Neural crest cell (in vitro differentiated cells): ENCODE measurements around the gene E2F6. TPM values are rescaled to one million over a fixed set of nuclear protein-coding genes. Genes with fewer than 3 reads are reported as not detected.

ENCODE experiments used
- DNase-seq: peaks from one replicate; pipeline ENCODE4 v3.0.0; 2021; ENCODE audit warnings: low read depth, mixed read lengths, low spot score
- H3K27ac Mint-ChIP-seq: one replicate; pipeline ENCODE4 v1.8.0; 2021; ENCODE audit warnings: mild to moderate bottlenecking, mixed read lengths; ENCODE audit not compliant: unreplicated experiment
- H3K27me3 Mint-ChIP-seq: 2 replicates; pipeline ENCODE4 v1.8.0; 2021; ENCODE audit warnings: low read depth, mild to moderate bottlenecking, mixed read lengths
- H3K36me3 Mint-ChIP-seq: 2 replicates; pipeline ENCODE4 v1.8.0; 2021; ENCODE audit warnings: low read depth, mild to moderate bottlenecking, mixed read lengths
- H3K4me1 Mint-ChIP-seq: 2 replicates; pipeline ENCODE4 v1.8.0; 2021; ENCODE audit warnings: mixed read lengths
- H3K4me3 Mint-ChIP-seq: one replicate; pipeline ENCODE4 v1.8.0; 2021; ENCODE audit warnings: mild to moderate bottlenecking, mixed read lengths
- H3K9me3 Mint-ChIP-seq: 2 replicates; pipeline ENCODE4 v1.8.0; 2021; ENCODE audit warnings: mixed read lengths
- total RNA-seq: library from RNA; stranded (reverse); gene quantifications from 2 replicates; pipeline ENCODE4 v1.2.1, GENCODE V29; 2021
- TF ChIP-seq, protein P1 (sequence below): fragments of 200-600 bp; sonication (generic); conservative IDR thresholded peaks from 2 replicates; pipeline ENCODE4 v1.5.0; 2021; ENCODE audit warnings: antibody characterized with exemption, mild to moderate bottlenecking

E2F6 gene
- total RNA-seq, 1 donor from 2014 or later, result 28.5 TPM

DNA sequence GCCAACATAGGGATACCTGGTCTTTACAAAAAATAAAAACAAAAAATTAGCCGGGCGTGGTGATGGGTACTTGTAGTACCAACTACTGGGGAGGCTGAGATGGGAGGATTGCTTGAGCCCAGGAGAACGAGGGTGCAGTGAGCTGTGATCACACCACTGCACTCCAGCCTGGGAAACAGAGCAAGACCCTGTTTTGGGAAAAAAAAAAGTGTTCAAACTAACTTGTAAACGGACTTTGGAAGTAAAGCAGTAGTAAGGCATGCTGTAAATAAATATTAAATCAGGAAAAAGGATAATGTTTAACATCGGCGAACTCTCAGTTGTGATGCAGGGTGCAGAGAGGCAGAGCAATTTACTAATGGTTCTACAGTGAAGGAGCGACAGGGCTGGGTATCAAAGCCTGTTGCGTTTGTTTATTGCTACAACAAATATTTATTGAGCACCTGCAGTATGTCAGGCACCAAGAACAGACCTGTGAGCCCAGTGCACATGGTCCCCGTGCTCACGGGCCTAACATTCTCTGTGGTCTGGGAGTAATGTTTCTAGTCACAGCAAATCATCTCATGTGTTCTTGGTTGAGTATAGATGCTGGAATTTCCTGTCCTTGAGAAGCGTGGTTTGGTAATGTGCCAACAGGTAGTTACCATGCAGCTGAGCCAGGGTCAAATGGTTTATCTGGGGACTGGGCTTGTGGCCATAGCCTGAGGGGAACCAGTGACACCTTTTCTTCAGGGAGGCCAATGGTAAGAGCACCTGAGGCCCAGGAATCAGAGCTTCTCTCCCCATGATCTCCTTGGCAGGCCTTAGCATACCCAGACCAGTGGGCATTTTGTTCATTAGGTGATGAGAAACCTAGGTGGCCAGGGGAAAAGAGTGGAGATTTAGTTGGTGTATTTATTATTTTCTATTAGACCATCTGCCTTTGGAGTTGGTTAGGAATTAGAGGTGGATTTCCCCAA, 40.0 kb upstream of the E2F6 start:
- Mint-ChIP-seq H3K27ac (no peak overlapping the region), H3K4me3 (no peak overlapping the region), H3K36me3 (peaks cover 18% of the 10 kb centered on the region), H3K9me3 (peaks cover 8% of the 10 kb centered on the region), H3K27me3 (no peaks in the 10 kb centered on the region), H3K4me1 (peaks cover 49% of the 10 kb centered on the region)
- TF ChIP-seq, protein P1, sequence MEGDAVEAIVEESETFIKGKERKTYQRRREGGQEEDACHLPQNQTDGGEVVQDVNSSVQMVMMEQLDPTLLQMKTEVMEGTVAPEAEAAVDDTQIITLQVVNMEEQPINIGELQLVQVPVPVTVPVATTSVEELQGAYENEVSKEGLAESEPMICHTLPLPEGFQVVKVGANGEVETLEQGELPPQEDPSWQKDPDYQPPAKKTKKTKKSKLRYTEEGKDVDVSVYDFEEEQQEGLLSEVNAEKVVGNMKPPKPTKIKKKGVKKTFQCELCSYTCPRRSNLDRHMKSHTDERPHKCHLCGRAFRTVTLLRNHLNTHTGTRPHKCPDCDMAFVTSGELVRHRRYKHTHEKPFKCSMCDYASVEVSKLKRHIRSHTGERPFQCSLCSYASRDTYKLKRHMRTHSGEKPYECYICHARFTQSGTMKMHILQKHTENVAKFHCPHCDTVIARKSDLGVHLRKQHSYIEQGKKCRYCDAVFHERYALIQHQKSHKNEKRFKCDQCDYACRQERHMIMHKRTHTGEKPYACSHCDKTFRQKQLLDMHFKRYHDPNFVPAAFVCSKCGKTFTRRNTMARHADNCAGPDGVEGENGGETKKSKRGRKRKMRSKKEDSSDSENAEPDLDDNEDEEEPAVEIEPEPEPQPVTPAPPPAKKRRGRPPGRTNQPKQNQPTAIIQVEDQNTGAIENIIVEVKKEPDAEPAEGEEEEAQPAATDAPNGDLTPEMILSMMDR, result no peak
- DNase-seq, result no peak

DNA sequence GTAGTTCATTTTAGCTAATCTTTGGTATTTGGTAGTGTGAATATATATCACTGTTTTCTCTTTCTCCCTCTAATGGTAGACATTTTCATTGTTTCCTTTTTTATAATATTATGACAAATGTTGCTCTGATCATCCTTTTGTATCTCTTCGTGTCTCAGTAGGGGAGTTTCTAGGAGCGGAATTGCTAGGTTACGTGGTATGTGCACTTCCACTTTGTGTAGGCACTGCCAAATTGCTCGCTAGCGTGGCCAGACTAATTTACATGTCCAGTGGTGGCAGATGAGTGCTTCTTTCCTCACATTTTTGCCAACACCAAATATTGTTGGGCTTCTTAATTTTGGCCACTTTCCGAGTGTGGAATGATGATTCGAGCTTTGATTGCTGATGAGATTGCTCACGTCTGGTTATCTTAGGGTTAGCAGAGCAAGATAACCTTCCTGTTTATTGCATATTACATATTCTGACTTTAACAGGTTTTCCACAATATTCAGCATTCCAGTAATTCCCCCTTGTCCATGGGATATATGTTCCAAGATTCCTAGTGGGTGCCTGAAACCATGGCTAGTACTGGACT, 37.5 kb upstream of the E2F6 start:
- H3K36me3 Mint-ChIP-seq, result peaks cover 18% of the 10 kb centered on the region
- peaks cover 8% of the 10 kb centered on the region for H3K9me3 Mint-ChIP-seq
- H3K4me3 Mint-ChIP-seq, result no peak overlapping the region
- H3K4me1 Mint-ChIP-seq, result peaks cover 58% of the 10 kb centered on the region
- no peaks in the 10 kb centered on the region for H3K27me3 Mint-ChIP-seq
- no peak overlapping the region for H3K27ac Mint-ChIP-seq
- no peak for DNase-seq
- TF ChIP-seq, protein P1, result no peak

DNA sequence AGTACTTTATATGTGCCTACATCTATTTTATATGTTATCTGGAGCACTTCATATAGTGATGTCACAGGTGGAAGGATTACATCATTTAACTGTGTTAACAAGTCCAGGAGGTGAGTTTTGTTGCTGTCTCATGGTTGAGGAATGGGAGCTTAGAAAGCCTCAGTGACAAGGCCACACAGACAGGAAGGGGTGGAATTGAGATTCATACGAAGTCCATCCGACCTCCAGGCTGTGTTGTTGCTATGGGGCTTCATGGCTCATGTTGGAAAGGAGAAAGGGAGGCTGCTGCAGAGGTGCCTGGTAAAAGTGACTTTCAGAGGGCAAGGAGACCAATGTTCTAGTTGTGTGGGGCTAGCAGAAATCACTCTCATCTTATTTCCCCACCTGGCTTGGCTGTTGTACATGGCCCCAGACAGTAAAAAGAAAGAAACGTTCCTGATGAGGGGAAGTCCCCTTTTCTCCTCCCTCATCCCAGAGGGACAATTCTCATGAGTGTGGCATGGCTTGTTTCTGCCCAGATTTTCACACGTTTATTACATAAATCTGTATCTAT, 36.9 kb upstream of the E2F6 start:
- H3K36me3 Mint-ChIP-seq, result peaks cover 16% of the 10 kb centered on the region

DNA sequence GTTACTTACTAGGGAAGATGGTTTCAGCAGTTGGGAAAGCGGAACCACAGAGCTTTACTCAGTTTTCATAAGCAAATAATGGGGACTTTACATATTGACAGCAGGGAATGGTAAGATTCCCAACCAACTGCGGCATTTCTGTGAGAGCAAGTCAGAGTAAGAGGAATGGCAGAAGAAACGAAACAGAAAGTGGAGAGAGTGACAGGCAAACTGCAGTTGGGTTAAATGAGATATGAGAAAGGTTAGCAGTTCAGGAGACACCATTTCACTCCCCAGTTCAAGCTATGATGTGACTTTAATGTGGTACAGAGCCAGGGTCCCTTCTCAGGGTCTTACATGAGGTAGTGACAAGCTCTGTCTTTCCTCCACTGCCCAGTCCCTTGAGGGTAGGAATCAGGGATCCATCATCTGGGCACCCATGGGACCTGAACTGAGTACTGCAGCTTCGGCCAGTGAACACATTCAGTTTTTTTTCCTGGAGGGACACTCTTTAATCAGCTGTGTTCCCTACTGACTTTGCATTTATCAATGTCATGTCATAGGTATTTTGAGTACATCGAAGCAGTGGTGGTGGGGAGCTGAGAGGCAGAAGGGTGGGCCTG, 34.8 kb upstream of the E2F6 start:
- Mint-ChIP-seq H3K9me3 (peaks cover 8% of the 10 kb centered on the region), H3K4me3 (no peak overlapping the region), H3K36me3 (peaks cover 16% of the 10 kb centered on the region), H3K27ac (no peak overlapping the region), H3K4me1 (peaks cover 67% of the 10 kb centered on the region), H3K27me3 (no peaks in the 10 kb centered on the region)
- TF ChIP-seq, protein P1, result no peak
- DNase-seq, result no peak

More for the DNA sequence above, 36.9 kb upstream of the E2F6 start:
- Mint-ChIP-seq H3K27me3 (no peaks in the 10 kb centered on the region), H3K4me1 (peaks cover 58% of the 10 kb centered on the region), H3K27ac (no peak overlapping the region), H3K4me3 (no peak overlapping the region), H3K9me3 (peaks cover 8% of the 10 kb centered on the region)
- TF ChIP-seq, protein P1, result no peak
- DNase-seq, result no peak

DNA sequence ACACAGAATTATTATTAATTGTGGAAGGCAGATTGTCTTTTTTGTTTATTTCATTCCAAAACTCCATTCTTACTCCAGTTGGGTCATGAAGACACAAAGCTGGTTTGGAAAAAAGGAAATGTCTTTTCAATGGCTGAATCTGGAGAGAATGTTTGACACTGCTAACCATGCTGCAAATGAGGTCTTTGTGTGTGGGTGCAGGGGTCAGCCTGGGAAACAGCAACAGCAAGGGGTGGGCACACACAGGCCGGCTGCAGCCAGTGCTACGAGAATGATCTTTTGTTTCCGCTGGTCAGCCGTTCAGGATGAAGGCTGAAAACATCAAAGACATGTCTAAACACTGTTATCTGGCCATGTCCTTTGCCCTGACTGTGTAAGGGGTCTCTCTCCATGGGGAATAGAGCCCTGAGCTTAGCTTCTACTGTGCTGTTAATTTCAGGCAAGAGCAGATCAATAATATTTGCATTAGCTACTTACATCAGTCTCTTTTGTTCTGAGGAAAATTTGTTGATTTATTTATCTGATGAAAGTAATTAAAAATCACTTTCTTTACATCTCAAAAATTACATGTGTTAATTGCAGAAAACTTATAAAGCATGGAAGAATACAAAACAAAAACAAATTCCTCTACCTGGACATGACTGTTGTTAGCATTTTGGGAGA, 33.3 kb upstream of the E2F6 start:
- peaks cover 16% of the 10 kb centered on the region for H3K36me3 Mint-ChIP-seq
- peak; percentile 61 for DNase-seq
- TF ChIP-seq, protein P1, result no peak
- no peaks in the 10 kb centered on the region for H3K27me3 Mint-ChIP-seq
- H3K4me1 Mint-ChIP-seq, result peaks cover 76% of the 10 kb centered on the region
- H3K4me3 Mint-ChIP-seq, result peak overlapping the region; percentile 82
- peaks cover 8% of the 10 kb centered on the region for H3K9me3 Mint-ChIP-seq
- H3K27ac Mint-ChIP-seq, result peak overlapping the region; percentile 96
